Thyroid gland (tissue), 4 donors: ENCODE measurements around the gene GNAI2. TPM values are rescaled to one million over a fixed set of nuclear protein-coding genes. Genes with fewer than 3 reads are reported as not detected.

ENCODE experiments used
- DNase-seq, 2 donors: peaks; one replicate each; pipeline ENCODE4 v3.0.0-alpha.2; 2019
- H3K27ac ChIP-seq, 3 donors: fragments of 200-600 bp; sonication (generic); 1 replicate in 2 of 3; 2 replicates in 1 of 3; pipeline ENCODE4 v1.5.1; 2016 to 2019; ENCODE audit warnings: mild to moderate bottlenecking in 1 of 3, moderate library complexity in 1 of 3
- H3K27me3 ChIP-seq: fragments of 200-600 bp; sonication (generic); one replicate; pipeline ENCODE4 v1.5.1; 2019
- H3K36me3 ChIP-seq, 2 donors: fragments of 200-600 bp; sonication (generic); one replicate each; pipeline ENCODE4 v1.5.1; 2016 to 2019
- H3K4me1 ChIP-seq, 2 donors: fragments of 200-600 bp; sonication (generic); one replicate each; pipeline ENCODE4 v1.5.1; 2017 to 2019
- H3K4me3 ChIP-seq, 3 donors: fragments of 200-600 bp; sonication (generic); replicated peaks in 1 of 3; 1 replicate in 2 of 3; 2 replicates in 1 of 3; pipeline ENCODE4 v1.5.1; 2016; ENCODE audit warnings: mild to moderate bottlenecking in 1 of 3
- H3K9me3 ChIP-seq: fragments of 200-600 bp; sonication (generic); one replicate; pipeline ENCODE4 v1.5.1; 2017
- POLR2A ChIP-seq, 2 donors: fragments of 450-650 bp; IDR thresholded peaks; one replicate each; pipeline ENCODE4 v1.6.1; 2017; ENCODE audit warnings: antibody characterized with exemption in 2 of 2, mild to moderate bottlenecking in 2 of 2, moderate library complexity in 1 of 2
- WGBS, 2 donors: methylation state at CpG; one replicate each; pipeline ENCODE4 v1.1.5; 2017; 5-methylcytosine and 5-hydroxymethylcytosine counted together
- intact Hi-C: fragments of 100-400 bp; cut with DNase I; formaldehyde crosslinking; loops from one replicate; pipeline ENCODE4 v1.15.1; 2023
- total RNA-seq, 4 donors: library from RNA; depleted of rRNA; stranded (reverse); fragments of >200 nt; gene quantifications; one replicate each; pipeline ENCODE4 v1.2.3, GENCODE V29; 2016
- TF ChIP-seq, protein P1 (sequence below), 6 experiments: fragments of 200-600 bp in 3 of 6; fragments of 450-650 bp in 3 of 6; sonication (generic) in 3 of 6; IDR thresholded peaks; one replicate each; pipeline ENCODE4 v1.5.1; 2016 to 2019; ENCODE audit warnings: antibody characterized with exemption in 6 of 6, mild to moderate bottlenecking in 2 of 6, inconsistent platforms in 1 of 6, moderate library complexity in 1 of 6

GNAI2 gene
- total RNA-seq, 4 donors from 2014 or later = 111 to 171 (median 142) TPM

- intact Hi-C loops = loop anchor here (5.0 kb wide), 1 partner anchor 33 kb away; the partner anchor contains the start of gene TUSC2
- H3K27ac ChIP-seq = no peak overlapping the region
- 85 to 93% methylated on average over 3 to 4 of the region's 4 CpGs for WGBS, 2 donors
These were observed 58.1 kb downstream of the GNAI2 start for GRCh38 chr3:50294089-50294488.

DNA sequence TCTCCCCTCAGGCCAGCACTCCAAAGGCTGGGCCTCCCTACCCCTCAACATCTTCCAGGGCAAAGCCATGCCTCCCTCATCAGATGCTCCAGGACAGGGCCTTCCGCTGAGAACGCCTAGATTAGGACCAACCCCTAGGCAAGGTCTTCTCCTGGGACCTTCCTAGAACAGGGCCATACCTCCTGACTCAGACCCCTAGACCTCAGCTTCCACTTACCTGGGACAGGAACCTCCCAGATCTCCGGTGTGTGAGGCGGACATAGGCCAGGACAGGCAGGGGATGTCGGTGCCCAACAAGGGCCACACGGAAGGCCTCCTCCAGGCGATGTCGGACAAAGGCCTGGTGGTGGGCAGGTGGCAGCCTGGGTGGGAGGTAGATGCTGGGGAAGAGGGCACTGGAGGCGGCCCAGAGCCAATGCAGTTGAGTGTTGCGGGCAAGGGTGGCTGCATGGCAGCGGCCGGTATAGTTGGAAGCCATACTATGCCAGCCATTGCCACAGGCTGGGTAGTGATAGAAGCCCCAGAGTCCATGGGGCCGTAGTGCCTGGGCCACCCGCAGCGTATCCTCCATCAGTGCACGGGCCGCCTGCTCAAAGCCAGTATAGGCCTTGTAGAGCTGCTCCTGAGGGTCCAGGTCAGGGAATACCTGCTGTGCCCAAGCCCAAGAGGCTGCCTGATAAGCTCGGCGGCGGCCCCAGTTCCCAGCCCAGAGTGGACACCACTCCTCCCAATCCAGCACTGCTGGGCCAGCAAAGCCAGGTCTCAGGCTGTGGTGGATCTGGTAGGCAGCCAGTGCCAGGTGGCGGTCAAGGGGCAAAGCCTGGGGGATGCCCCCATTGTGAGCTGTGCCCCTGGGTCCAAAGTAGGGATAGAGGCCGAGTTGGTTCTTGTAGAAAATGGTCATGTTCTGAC lies 58.7 kb downstream of the GNAI2 start:
- Histone ChIP-seq H3K27me3 (no peaks in the 10 kb centered on the region), H3K36me3 (peaks cover 1 to 5% of the 10 kb centered on the region in 2 donors), H3K27ac (no peak overlapping the region), H3K4me3 (no peak overlapping the region), H3K4me1 (peaks cover 24 to 33% of the 10 kb centered on the region in 2 donors), H3K9me3 (no peaks in the 10 kb centered on the region)
- 89 to 96% methylated on average over 11 to 17 of the region's 22 CpGs for WGBS, 2 donors
- DNase-seq = no peak
- TF ChIP-seq, protein P1, sequence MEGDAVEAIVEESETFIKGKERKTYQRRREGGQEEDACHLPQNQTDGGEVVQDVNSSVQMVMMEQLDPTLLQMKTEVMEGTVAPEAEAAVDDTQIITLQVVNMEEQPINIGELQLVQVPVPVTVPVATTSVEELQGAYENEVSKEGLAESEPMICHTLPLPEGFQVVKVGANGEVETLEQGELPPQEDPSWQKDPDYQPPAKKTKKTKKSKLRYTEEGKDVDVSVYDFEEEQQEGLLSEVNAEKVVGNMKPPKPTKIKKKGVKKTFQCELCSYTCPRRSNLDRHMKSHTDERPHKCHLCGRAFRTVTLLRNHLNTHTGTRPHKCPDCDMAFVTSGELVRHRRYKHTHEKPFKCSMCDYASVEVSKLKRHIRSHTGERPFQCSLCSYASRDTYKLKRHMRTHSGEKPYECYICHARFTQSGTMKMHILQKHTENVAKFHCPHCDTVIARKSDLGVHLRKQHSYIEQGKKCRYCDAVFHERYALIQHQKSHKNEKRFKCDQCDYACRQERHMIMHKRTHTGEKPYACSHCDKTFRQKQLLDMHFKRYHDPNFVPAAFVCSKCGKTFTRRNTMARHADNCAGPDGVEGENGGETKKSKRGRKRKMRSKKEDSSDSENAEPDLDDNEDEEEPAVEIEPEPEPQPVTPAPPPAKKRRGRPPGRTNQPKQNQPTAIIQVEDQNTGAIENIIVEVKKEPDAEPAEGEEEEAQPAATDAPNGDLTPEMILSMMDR (IDR thresholded peaks at IDR 0.05) = no peak
- TF ChIP-seq POLR2A (IDR thresholded peaks at IDR 0.05) = no peak
- intact Hi-C loops = loop anchor here (5.0 kb wide), 1 partner anchor 33 kb away; the partner anchor contains the start of gene TUSC2

More at GRCh38 chr3:50294089-50294488, 58.1 kb downstream of the GNAI2 start:
- H3K4me1 ChIP-seq = peaks cover 23 to 32% of the 10 kb centered on the region in 2 donors
- H3K9me3 ChIP-seq = no peaks in the 10 kb centered on the region
- no peak for DNase-seq
- peaks cover 8 to 11% of the 10 kb centered on the region in 2 donors for H3K36me3 ChIP-seq
- H3K4me3 ChIP-seq = no peak overlapping the region
- no peak for TF ChIP-seq POLR2A (IDR thresholded peaks at IDR 0.05)
- TF ChIP-seq, protein P1 (IDR thresholded peaks at IDR 0.05) = no peak
- no peaks in the 10 kb centered on the region for H3K27me3 ChIP-seq

GRCh38 chr3:50295553-50296431 lies 59.8 kb downstream of the GNAI2 start:
- WGBS, 2 donors = 83 to 88% methylated on average over 6 to 8 of the region's 8 CpGs
- Histone ChIP-seq H3K4me3 (no peak overlapping the region), H3K9me3 (no peaks in the 10 kb centered on the region), H3K36me3 (no peaks in the 10 kb centered on the region), H3K27ac (no peak overlapping the region), H3K27me3 (no peaks in the 10 kb centered on the region), H3K4me1 (peaks cover 33 to 41% of the 10 kb centered on the region in 2 donors)
- intact Hi-C loops = no loop called here
- no peak for TF ChIP-seq POLR2A (IDR thresholded peaks at IDR 0.05)
- TF ChIP-seq, protein P1 (IDR thresholded peaks at IDR 0.05) = no peak
- no peak for DNase-seq

DNA sequence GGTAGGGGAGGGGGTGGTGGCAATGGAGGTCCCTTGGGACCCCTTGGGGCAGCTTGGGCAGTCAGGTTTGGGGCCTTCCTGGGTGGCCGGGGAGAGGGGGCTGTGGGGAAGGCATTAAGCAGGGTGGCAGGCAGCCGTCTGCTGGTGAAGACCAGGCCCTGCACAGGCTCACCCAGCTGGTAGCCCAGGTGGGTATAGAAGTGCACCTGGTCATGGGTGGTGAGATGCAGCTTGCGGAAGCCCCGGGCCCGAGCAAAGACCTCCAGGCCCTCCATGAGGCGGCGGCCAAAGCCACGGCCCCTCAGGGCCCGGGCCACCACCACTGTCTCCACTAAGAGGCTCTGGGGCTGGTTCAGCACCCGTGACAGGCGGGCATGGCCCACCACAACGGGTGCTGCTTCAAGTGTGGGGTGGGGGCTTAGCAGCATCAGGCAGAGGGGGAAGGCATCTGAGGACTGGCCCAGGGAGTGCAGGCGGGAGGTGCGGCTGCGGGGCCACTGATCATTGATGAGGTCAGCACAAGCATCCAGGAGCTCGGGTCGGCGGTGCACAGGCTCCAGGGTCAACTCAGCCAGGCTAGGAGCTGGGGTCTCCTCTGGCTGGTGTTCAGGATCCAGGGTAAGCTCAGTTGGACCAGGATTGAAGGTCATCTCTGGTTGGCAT lies 60.8 kb downstream of the GNAI2 start:
- Histone ChIP-seq H3K9me3 (no peaks in the 10 kb centered on the region), H3K27ac (no peak overlapping the region), H3K4me1 (peaks cover 25 to 37% of the 10 kb centered on the region in 2 donors), H3K4me3 (no peak overlapping the region), H3K27me3 (no peaks in the 10 kb centered on the region), H3K36me3 (no peaks in the 10 kb centered on the region)
- TF ChIP-seq, protein P1 (IDR thresholded peaks at IDR 0.05) = no peak
- TF ChIP-seq POLR2A (IDR thresholded peaks at IDR 0.05) = no peak
- DNase-seq = no peak
- 94 to 97% methylated on average over 7 to 8 of the region's 18 CpGs for WGBS, 2 donors
- intact Hi-C loops = no loop called here
